ENCODE data around the gene MCFD2. TPM values are rescaled to one million over a fixed set of nuclear protein-coding genes. Genes with fewer than 3 reads are reported as not detected.

MCFD2 gene
- total RNA-seq, 1 experiment from 2014 or later = 108 TPM

DNA sequence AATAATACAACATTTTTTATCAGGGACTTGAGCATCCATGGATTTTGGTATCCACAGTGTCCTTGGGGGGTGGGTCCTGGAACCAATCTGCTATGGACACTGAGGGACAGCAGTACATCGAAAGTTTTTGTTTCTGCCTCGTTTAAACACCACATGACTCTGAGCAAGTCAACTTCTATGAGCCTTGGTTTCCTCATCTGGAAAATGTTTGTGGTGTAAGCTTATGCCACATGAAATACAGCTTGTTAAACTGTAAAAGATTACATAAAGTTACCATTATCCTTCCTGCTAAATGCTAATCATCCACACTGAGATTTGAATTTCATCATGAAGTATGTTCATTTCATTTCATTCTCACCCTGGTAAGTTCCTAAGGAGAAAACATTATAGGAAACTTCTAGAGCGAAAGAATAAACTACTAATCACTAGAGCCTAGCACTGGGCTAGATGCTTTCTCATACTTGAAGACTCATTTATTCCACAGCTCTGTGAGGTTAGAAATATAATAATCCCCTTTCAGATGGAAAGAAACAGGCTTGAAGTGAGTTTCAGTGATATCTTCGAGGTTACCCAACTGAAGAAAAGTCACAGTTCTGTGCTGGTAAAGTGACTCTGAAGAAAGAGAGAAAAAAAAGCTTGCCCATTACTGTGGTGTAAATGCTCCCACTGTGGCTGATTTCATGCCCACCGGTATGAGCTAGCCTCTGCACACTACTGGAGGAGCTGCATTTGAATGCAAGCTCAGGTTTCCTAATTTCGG is 29.2 kb downstream of the MCFD2 start:
- intact Hi-C loops (cut with micrococcal nuclease; ENCODE audit: unreplicated experiment) = loop anchor here (5.0 kb wide), 1 partner anchor 234 kb away; no protein-coding TSS in a partner anchor
- Mint-ChIP-seq H3K36me3 (ENCODE audit: insufficient read depth, unreplicated experiment) (no peaks in the 10 kb centered on the region), H3K27me3 (ENCODE audit: unreplicated experiment) (peaks cover 26% of the 10 kb centered on the region), H3K27ac (ENCODE audit: unreplicated experiment) (no peak overlapping the region), H3K4me3 (ENCODE audit: low read depth, unreplicated experiment) (no peak overlapping the region), H3K4me1 (ENCODE audit: low read depth, unreplicated experiment) (no peaks in the 10 kb centered on the region), H3K9me3 (ENCODE audit: low read depth, unreplicated experiment) (no peaks in the 10 kb centered on the region)
- TF ChIP-seq, protein P1, sequence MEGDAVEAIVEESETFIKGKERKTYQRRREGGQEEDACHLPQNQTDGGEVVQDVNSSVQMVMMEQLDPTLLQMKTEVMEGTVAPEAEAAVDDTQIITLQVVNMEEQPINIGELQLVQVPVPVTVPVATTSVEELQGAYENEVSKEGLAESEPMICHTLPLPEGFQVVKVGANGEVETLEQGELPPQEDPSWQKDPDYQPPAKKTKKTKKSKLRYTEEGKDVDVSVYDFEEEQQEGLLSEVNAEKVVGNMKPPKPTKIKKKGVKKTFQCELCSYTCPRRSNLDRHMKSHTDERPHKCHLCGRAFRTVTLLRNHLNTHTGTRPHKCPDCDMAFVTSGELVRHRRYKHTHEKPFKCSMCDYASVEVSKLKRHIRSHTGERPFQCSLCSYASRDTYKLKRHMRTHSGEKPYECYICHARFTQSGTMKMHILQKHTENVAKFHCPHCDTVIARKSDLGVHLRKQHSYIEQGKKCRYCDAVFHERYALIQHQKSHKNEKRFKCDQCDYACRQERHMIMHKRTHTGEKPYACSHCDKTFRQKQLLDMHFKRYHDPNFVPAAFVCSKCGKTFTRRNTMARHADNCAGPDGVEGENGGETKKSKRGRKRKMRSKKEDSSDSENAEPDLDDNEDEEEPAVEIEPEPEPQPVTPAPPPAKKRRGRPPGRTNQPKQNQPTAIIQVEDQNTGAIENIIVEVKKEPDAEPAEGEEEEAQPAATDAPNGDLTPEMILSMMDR (IDR thresholded peaks at IDR 0.05; ENCODE audit: unreplicated experiment) = no peak
- no peak for DNase-seq
- CTCF ChIA-PET = interaction anchor here (1.3 kb wide), 1 partner anchor 10 kb away, joined by 4 read pairs; no protein-coding TSS in a partner anchor
- no TSS peak for BruUV-seq (replicated peaks)

DNA sequence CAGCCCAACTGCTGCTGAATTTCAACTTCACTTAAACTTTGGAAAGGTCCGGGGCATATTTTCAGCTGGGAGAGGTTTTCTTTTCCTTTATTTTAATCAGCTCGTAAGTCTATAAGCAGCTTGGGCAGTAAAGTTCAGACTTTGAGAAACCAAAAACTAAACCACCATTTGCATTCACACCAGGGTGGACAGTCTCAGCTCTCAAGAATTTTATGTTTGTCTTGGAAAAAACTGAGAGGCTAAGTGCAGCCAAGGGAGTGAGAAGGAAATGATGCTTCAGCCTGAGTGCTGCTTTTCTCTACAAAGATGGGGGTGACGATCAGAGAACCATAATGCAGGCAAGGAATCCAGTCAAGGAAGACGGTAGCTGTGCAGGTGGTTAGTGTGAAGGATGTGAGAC is 30.2 kb downstream of the MCFD2 start:
- no peak for DNase-seq
- Mint-ChIP-seq H3K9me3 (ENCODE audit: low read depth, unreplicated experiment) (no peaks in the 10 kb centered on the region), H3K4me3 (ENCODE audit: low read depth, unreplicated experiment) (no peak overlapping the region), H3K4me1 (ENCODE audit: low read depth, unreplicated experiment) (no peaks in the 10 kb centered on the region), H3K36me3 (ENCODE audit: insufficient read depth, unreplicated experiment) (no peaks in the 10 kb centered on the region), H3K27ac (ENCODE audit: unreplicated experiment) (no peak overlapping the region), H3K27me3 (ENCODE audit: unreplicated experiment) (peaks cover 26% of the 10 kb centered on the region)
- CTCF ChIA-PET = no interaction called here
- intact Hi-C loops (cut with micrococcal nuclease; ENCODE audit: unreplicated experiment) = loop anchor here (5.0 kb wide), 1 partner anchor 233 kb away; no protein-coding TSS in a partner anchor
- BruUV-seq (replicated peaks) = no TSS peak
- TF ChIP-seq, protein P1 (IDR thresholded peaks at IDR 0.05; ENCODE audit: unreplicated experiment) = no peak

DNA sequence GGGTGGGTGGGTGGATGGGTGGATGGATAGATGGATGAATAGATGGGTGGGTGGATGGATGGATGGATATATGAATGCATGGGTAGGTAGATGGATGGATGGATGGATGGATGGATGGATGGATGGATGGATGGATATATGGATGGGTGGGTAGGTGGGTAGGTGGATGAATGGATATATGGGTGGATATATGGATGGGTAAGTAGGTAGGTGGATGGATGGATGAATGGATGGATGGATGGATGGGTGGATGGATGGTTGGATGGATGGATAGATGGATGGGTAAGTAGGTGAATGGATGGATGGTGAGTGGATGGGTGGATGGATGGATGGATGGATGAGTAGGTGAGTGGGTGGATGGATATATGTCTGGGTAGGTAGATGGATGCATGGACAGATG is 36.1 kb downstream of the MCFD2 start:
- DNase-seq = no peak
- no peaks in the 10 kb centered on the region for H3K36me3 Mint-ChIP-seq (ENCODE audit: insufficient read depth, unreplicated experiment)
- intact Hi-C loops (cut with micrococcal nuclease; ENCODE audit: unreplicated experiment) = loop anchor here (10.0 kb wide), 1 partner anchor 105 kb away; no protein-coding TSS in a partner anchor
- H3K4me3 Mint-ChIP-seq (ENCODE audit: low read depth, unreplicated experiment) = no peak overlapping the region
- BruUV-seq (replicated peaks) = no TSS peak
- no peaks in the 10 kb centered on the region for H3K4me1 Mint-ChIP-seq (ENCODE audit: low read depth, unreplicated experiment)
- CTCF ChIA-PET = no interaction called here
- peaks cover 11% of the 10 kb centered on the region for H3K27me3 Mint-ChIP-seq (ENCODE audit: unreplicated experiment)
- H3K27ac Mint-ChIP-seq (ENCODE audit: unreplicated experiment) = no peak overlapping the region
- TF ChIP-seq, protein P1 (IDR thresholded peaks at IDR 0.05; ENCODE audit: unreplicated experiment) = no peak
- H3K9me3 Mint-ChIP-seq (ENCODE audit: low read depth, unreplicated experiment) = no peaks in the 10 kb centered on the region

DNA sequence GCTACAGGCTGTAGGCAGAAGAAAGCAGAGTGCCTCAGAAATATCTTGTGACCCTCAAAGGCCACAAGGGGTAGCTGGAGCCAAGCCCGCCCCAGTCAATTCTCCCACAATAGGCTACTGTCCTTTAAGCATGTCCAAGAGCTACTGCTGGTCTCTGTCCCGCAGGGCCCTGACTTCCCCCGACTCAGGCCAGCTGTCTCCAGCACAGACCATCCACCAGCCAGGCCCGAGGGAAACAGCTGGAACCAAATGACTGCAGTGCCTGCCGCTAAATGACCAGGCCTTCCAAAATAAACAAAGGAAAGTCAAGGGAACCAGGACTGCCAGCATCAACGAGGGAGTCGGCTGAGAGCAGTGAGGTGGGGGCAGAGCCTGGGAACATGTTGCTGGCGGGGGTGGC is 36.7 kb downstream of the MCFD2 start:
- DNase-seq = no peak
- CTCF ChIA-PET = interaction anchor here (0.7 kb wide), 1 partner anchor 418 kb away, joined by 3 read pairs; no protein-coding TSS in a partner anchor
- TF ChIP-seq, protein P1 (IDR thresholded peaks at IDR 0.05; ENCODE audit: unreplicated experiment) = no peak
- Mint-ChIP-seq H3K4me3 (ENCODE audit: low read depth, unreplicated experiment) (no peak overlapping the region), H3K4me1 (ENCODE audit: low read depth, unreplicated experiment) (peaks cover 3% of the 10 kb centered on the region), H3K36me3 (ENCODE audit: insufficient read depth, unreplicated experiment) (no peaks in the 10 kb centered on the region), H3K9me3 (ENCODE audit: low read depth, unreplicated experiment) (no peaks in the 10 kb centered on the region), H3K27ac (ENCODE audit: unreplicated experiment) (no peak overlapping the region), H3K27me3 (ENCODE audit: unreplicated experiment) (peaks cover 4% of the 10 kb centered on the region)
- intact Hi-C loops (cut with micrococcal nuclease; ENCODE audit: unreplicated experiment) = loop anchor here (10.0 kb wide), 1 partner anchor 104 kb away; no protein-coding TSS in a partner anchor
- BruUV-seq (replicated peaks) = no TSS peak

Measured in Calu3 (cell line).